GM23338 (cell line): Measurements from ENCODE around the gene PLAC8. TPM values are rescaled to one million over a fixed set of nuclear protein-coding genes. Genes with fewer than 3 reads are reported as not detected.

Experiments used
- ATAC-seq: fragments of 200-7000 bp; cut with Tn5 transposase; 3 replicates; pipeline ENCODE4 v1.9.1; 2020
- DNase-seq: peaks from one replicate; pipeline ENCODE4 v3.0.0-alpha.2; 2015; ENCODE audit warnings: low spot score
- H2AFZ ChIP-seq: fragments of 200-600 bp; sonication (generic); 2 replicates; pipeline ENCODE4 v1.8.0; 2016; ENCODE audit warnings: antibody characterized with exemption, mild to moderate bottlenecking, moderate library complexity
- H3F3A ChIP-seq: fragments of 200-600 bp; sonication (generic); replicated peaks from 2 replicates; pipeline ENCODE4 v1.8.0; 2017; ENCODE audit warnings: antibody characterized with exemption, mixed run types, low read depth
- H3K27ac ChIP-seq: fragments of 200-600 bp; sonication (generic); 2 replicates; pipeline ENCODE4 v1.6.1; 2016; ENCODE audit warnings: low read depth
- H3K27me3 ChIP-seq: fragments of 200-600 bp; sonication (generic); 2 replicates; pipeline ENCODE4 v1.8.0; 2016; ENCODE audit warnings: mild to moderate bottlenecking, mixed run types, moderate library complexity; ENCODE audit not compliant: insufficient read depth
- H3K36me3 ChIP-seq: fragments of 200-600 bp; sonication (generic); 2 replicates; pipeline ENCODE4 v1.8.0; 2016; ENCODE audit warnings: mild to moderate bottlenecking; ENCODE audit not compliant: insufficient read depth
- H3K4me1 ChIP-seq: fragments of 200-600 bp; sonication (generic); 2 replicates; pipeline ENCODE4 v1.8.0; 2016; ENCODE audit warnings: mild to moderate bottlenecking, moderate library complexity; ENCODE audit not compliant: insufficient read depth
- H3K4me2 ChIP-seq: fragments of 200-600 bp; sonication (generic); 2 replicates; pipeline ENCODE4 v1.7.1; 2017; ENCODE audit warnings: mixed run types
- H3K4me3 ChIP-seq: fragments of 200-600 bp; sonication (generic); 2 replicates; pipeline ENCODE4 v1.6.1; 2016; ENCODE audit warnings: mixed run types
- H3K79me2 ChIP-seq: fragments of 200-600 bp; sonication (generic); replicated peaks from 2 replicates; pipeline ENCODE4 v1.8.0; 2017; ENCODE audit warnings: mild to moderate bottlenecking; ENCODE audit not compliant: insufficient read depth
- H3K9me2 ChIP-seq: fragments of 200-600 bp; sonication (generic); 2 replicates; pipeline ENCODE4 v1.8.0; 2017; ENCODE audit not compliant: insufficient read depth
- H4K20me1 ChIP-seq: fragments of 200-600 bp; sonication (generic); replicated peaks from 2 replicates; pipeline ENCODE4 v1.8.0; 2017; ENCODE audit warnings: mild to moderate bottlenecking; ENCODE audit not compliant: insufficient read depth
- H3K27ac Mint-ChIP-seq: 2 replicates; pipeline ENCODE4 v1.8.0; 2020; ENCODE audit warnings: inconsistent platforms, mild to moderate bottlenecking, moderate library complexity, mixed read lengths
- H3K27me3 Mint-ChIP-seq: 3 replicates; pipeline ENCODE4 v1.8.0; 2022; ENCODE audit warnings: low read depth, mild to moderate bottlenecking, moderate library complexity, mixed read lengths, inconsistent platforms; ENCODE audit not compliant: insufficient read depth, poor library complexity
- H3K36me3 Mint-ChIP-seq: 3 replicates; pipeline ENCODE4 v1.8.0; 2021; ENCODE audit warnings: low read depth, mild to moderate bottlenecking, inconsistent platforms, moderate library complexity, mixed read lengths
- H3K4me1 Mint-ChIP-seq: 3 replicates; pipeline ENCODE4 v1.8.0; 2020; ENCODE audit warnings: mild to moderate bottlenecking, inconsistent platforms, mixed read lengths
- H3K4me3 Mint-ChIP-seq: 3 replicates; pipeline ENCODE4 v1.8.0; 2021; ENCODE audit warnings: moderate library complexity, mild to moderate bottlenecking, inconsistent platforms, mixed read lengths
- H3K9me3 Mint-ChIP-seq: 3 replicates; pipeline ENCODE4 v1.8.0; 2020; ENCODE audit warnings: moderate library complexity, mild to moderate bottlenecking, inconsistent platforms, mixed read lengths
- CREB1 ChIP-seq: fragments of 250-450 bp; sonication (Bioruptor Pico); IDR thresholded peaks from 2 replicates; pipeline ENCODE4 v1.5.0; 2020; ENCODE audit warnings: low read depth, mild to moderate bottlenecking, moderate library complexity
- CTCF ChIP-seq, 2 experiments: fragments of 200-600 bp in 1 of 2; sonication (generic) in 1 of 2; conservative IDR thresholded peaks; 2 replicates each; pipeline versions ENCODE4 v1.5.1 to v1.6.1; 2016 to 2017; ENCODE audit warnings: antibody characterized with exemption in 2 of 2, low read depth in 2 of 2, mild to moderate bottlenecking in 2 of 2, moderate library complexity in 1 of 2
- ETS1 ChIP-seq: IDR thresholded peaks from 2 replicates; pipeline ENCODE4 v1.6.1; 2016; ENCODE audit warnings: antibody characterized with exemption
- EZH2 ChIP-seq: fragments of 200-600 bp; sonication (generic); IDR thresholded peaks from one replicate; pipeline ENCODE4 v1.8.0; 2017; ENCODE audit warnings: antibody characterized with exemption, mild to moderate bottlenecking, low read depth; ENCODE audit not compliant: unreplicated experiment
- EZH2phosphoT487 ChIP-seq: fragments of 200-600 bp; sonication (generic); IDR thresholded peaks from one replicate; pipeline ENCODE4 v1.8.1; 2018; ENCODE audit warnings: antibody characterized with exemption; ENCODE audit not compliant: unreplicated experiment
- JUNB ChIP-seq: IDR thresholded peaks from one replicate; pipeline ENCODE4 v1.6.1; 2016; ENCODE audit warnings: antibody characterized with exemption; ENCODE audit not compliant: unreplicated experiment
- NANOG ChIP-seq: IDR thresholded peaks from 2 replicates; pipeline ENCODE4 v1.6.1; 2016; ENCODE audit warnings: antibody characterized with exemption, borderline replicate concordance
- REST ChIP-seq: IDR thresholded peaks from one replicate; pipeline ENCODE4 v1.6.1; 2018; ENCODE audit warnings: antibody characterized with exemption; ENCODE audit not compliant: unreplicated experiment
- STAT1 ChIP-seq: IDR thresholded peaks from one replicate; pipeline ENCODE4 v1.6.1; 2016; ENCODE audit warnings: antibody characterized with exemption; ENCODE audit not compliant: unreplicated experiment
- ZNF114 ChIP-seq: fragments of 250-450 bp; sonication (Bioruptor Pico); IDR thresholded peaks from 2 replicates; pipeline ENCODE4 v1.5.0; 2020; ENCODE audit warnings: mild to moderate bottlenecking, moderate library complexity
- ZNF462 ChIP-seq: fragments of 250-450 bp; sonication (Bioruptor Pico); IDR thresholded peaks from 2 replicates; pipeline ENCODE4 v1.5.0; 2020; ENCODE audit warnings: mild to moderate bottlenecking, moderate library complexity
- polyA plus RNA-seq: library from polyadenylated mRNA; unstranded; fragments of >200 nt; fragmentation: Nextera tagmentation; extraction: Ambion mirVana; gene quantifications from 2 replicates; pipeline ENCODE4 v1.2.1, GENCODE V29; 2016
- total RNA-seq: library from RNA; depleted of rRNA; stranded (reverse); fragments of >200 nt; shearing (Covaris generic); gene quantifications from 2 replicates; pipeline ENCODE4 v1.2.3, GENCODE V29; 2014

Gene PLAC8
- total and polyA plus RNA-seq, 2 experiments from 2014 or later: 0.83 to 1.6 TPM

GRCh38 chr4:83150653-83151330, 36.3 kb upstream of the PLAC8 start:
- DNase-seq (no peak), ATAC-seq (no peak)
- Histone ChIP-seq H3K27ac (no peak overlapping the region), H2AFZ (no peak overlapping the region), H3K4me2 (no peak overlapping the region), H3K9me2 (no peaks in the 10 kb centered on the region), H3K4me1 (peaks cover 12% of the 10 kb centered on the region), H3K79me2 (no peaks in the 10 kb centered on the region), H3K36me3 (no peaks in the 10 kb centered on the region), H4K20me1 (no peaks in the 10 kb centered on the region), H3K4me3 (no peak overlapping the region), H3K27me3 (no peaks in the 10 kb centered on the region), H3F3A (no peaks in the 10 kb centered on the region)
- Mint-ChIP-seq H3K27ac (no peak overlapping the region), H3K27me3 (no peaks in the 10 kb centered on the region), H3K4me1 (peaks cover 10% of the 10 kb centered on the region), H3K9me3 (no peaks in the 10 kb centered on the region; the same call in 2 of the 3 replicates), H3K36me3 (no peaks in the 10 kb centered on the region), H3K4me3 (no peak overlapping the region)
- TF ChIP-seq ZNF462 (CRISPR knock-in tag) (no peak), ETS1 (no peak), NANOG (no peak), REST (no peak), EZH2phosphoT487 (no peak), CTCF (conservative IDR thresholded peaks at IDR 0.05; ENCODE audit: low read depth in 2 of 2) (no peak), ZNF114 (CRISPR knock-in tag) (no peak), EZH2 (no peak), STAT1 (no peak), CREB1 (CRISPR knock-in tag) (no peak), JUNB (no peak)
